Thyroid gland (tissue), 4 donors: ENCODE data around the gene WFIKKN2.

Source experiments
- CTCF ChIP-seq, 6 experiments: fragments of 200-600 bp in 3 of 6; fragments of 450-650 bp in 3 of 6; sonication (generic) in 3 of 6; IDR thresholded peaks; one replicate each; pipeline ENCODE4 v1.5.1; 2016 to 2019; ENCODE audit warnings: antibody characterized with exemption in 6 of 6, mild to moderate bottlenecking in 2 of 6, inconsistent platforms in 1 of 6, moderate library complexity in 1 of 6
- POLR2A ChIP-seq, 2 donors: fragments of 450-650 bp; IDR thresholded peaks; one replicate each; pipeline ENCODE4 v1.6.1; 2017; ENCODE audit warnings: antibody characterized with exemption in 2 of 2, mild to moderate bottlenecking in 2 of 2, moderate library complexity in 1 of 2

- TF ChIP-seq CTCF (IDR thresholded peaks at IDR 0.05) (no peak), POLR2A (IDR thresholded peaks at IDR 0.05) (no peak)
These were observed 42.4 kb upstream of the WFIKKN2 start for GRCh38 chr17:50793007-50793406.
